Measurements from ENCODE around the gene ATXN1.

ATXN1 gene

GRCh38 chr6:16555550-16555949 lies 205.7 kb downstream of the ATXN1 start:
- no peak overlapping the region for H3K27ac ChIP-seq
- no peaks in the 10 kb centered on the region for H3K4me1 ChIP-seq (ENCODE audit: low read depth, poor library complexity, severe bottlenecking)
- H3K4me3 ChIP-seq (IDR thresholded peaks at IDR 0.05; ENCODE audit: insufficient read depth, low read depth, low read length) = no peak overlapping the region
- H3K36me3 ChIP-seq (ENCODE audit: insufficient read depth) = no peaks in the 10 kb centered on the region
- no peak overlapping the region for H3K9ac ChIP-seq
- H4K20me1 ChIP-seq (ENCODE audit: insufficient read depth) = no peaks in the 10 kb centered on the region
- H2AFZ ChIP-seq (ENCODE audit: low read depth) = no peak overlapping the region
- no peaks in the 10 kb centered on the region for H3K27me3 ChIP-seq (ENCODE audit: insufficient read depth, low read depth)
- H3K4me2 ChIP-seq = no peak overlapping the region
- H3K79me2 ChIP-seq (ENCODE audit: insufficient read depth, low read depth) = no peaks in the 10 kb centered on the region
- TF ChIP-seq CTCF (conservative IDR thresholded peaks at IDR 0.05; ENCODE audit: low read depth, low read length) = no peak

- no peak overlapping the region for H3K9ac ChIP-seq
- no peak for TF ChIP-seq CTCF (conservative IDR thresholded peaks at IDR 0.05; ENCODE audit: low read depth, low read length)
- H2AFZ ChIP-seq (ENCODE audit: low read depth) = no peak overlapping the region
- no peaks in the 10 kb centered on the region for H3K27me3 ChIP-seq (ENCODE audit: insufficient read depth, low read depth)
- H3K4me1 ChIP-seq (ENCODE audit: low read depth, poor library complexity, severe bottlenecking) = no peaks in the 10 kb centered on the region
- no peak overlapping the region for H3K4me2 ChIP-seq
- H3K4me3 ChIP-seq (IDR thresholded peaks at IDR 0.05; ENCODE audit: insufficient read depth, low read depth, low read length) = no peak overlapping the region
- no peaks in the 10 kb centered on the region for H3K36me3 ChIP-seq (ENCODE audit: insufficient read depth)
- no peak overlapping the region for H3K27ac ChIP-seq
- H3K79me2 ChIP-seq (ENCODE audit: insufficient read depth, low read depth) = no peaks in the 10 kb centered on the region
- H4K20me1 ChIP-seq (ENCODE audit: insufficient read depth) = no peaks in the 10 kb centered on the region
Observed at GRCh38 chr6:16553531-16553930, 207.7 kb downstream of the ATXN1 start.

- no peak overlapping the region for H3K9ac ChIP-seq
- H3K4me2 ChIP-seq = no peak overlapping the region
- no peak overlapping the region for H3K4me3 ChIP-seq (IDR thresholded peaks at IDR 0.05; ENCODE audit: insufficient read depth, low read depth, low read length)
- no peaks in the 10 kb centered on the region for H4K20me1 ChIP-seq (ENCODE audit: insufficient read depth)
- H3K79me2 ChIP-seq (ENCODE audit: insufficient read depth, low read depth) = no peaks in the 10 kb centered on the region
- no peaks in the 10 kb centered on the region for H3K36me3 ChIP-seq (ENCODE audit: insufficient read depth)
- no peak for TF ChIP-seq CTCF (conservative IDR thresholded peaks at IDR 0.05; ENCODE audit: low read depth, low read length)
- no peak overlapping the region for H2AFZ ChIP-seq (ENCODE audit: low read depth)
- no peaks in the 10 kb centered on the region for H3K27me3 ChIP-seq (ENCODE audit: insufficient read depth, low read depth)
- H3K27ac ChIP-seq = no peak overlapping the region
- no peaks in the 10 kb centered on the region for H3K4me1 ChIP-seq (ENCODE audit: low read depth, poor library complexity, severe bottlenecking)
Observed at GRCh38 chr6:16551466-16551865, 209.8 kb downstream of the ATXN1 start.

GRCh38 chr6:16548121-16548520 lies 213.1 kb downstream of the ATXN1 start:
- Histone ChIP-seq H3K4me3 (IDR thresholded peaks at IDR 0.05; ENCODE audit: insufficient read depth, low read depth, low read length) (no peak overlapping the region), H4K20me1 (ENCODE audit: insufficient read depth) (no peaks in the 10 kb centered on the region), H2AFZ (ENCODE audit: low read depth) (no peak overlapping the region), H3K27ac (no peak overlapping the region), H3K4me2 (no peak overlapping the region), H3K9ac (no peak overlapping the region), H3K36me3 (ENCODE audit: insufficient read depth) (no peaks in the 10 kb centered on the region), H3K79me2 (ENCODE audit: insufficient read depth, low read depth) (no peaks in the 10 kb centered on the region), H3K4me1 (ENCODE audit: low read depth, poor library complexity, severe bottlenecking) (no peaks in the 10 kb centered on the region), H3K27me3 (ENCODE audit: insufficient read depth, low read depth) (no peaks in the 10 kb centered on the region)
- no peak for TF ChIP-seq CTCF (conservative IDR thresholded peaks at IDR 0.05; ENCODE audit: low read depth, low read length)

DNA sequence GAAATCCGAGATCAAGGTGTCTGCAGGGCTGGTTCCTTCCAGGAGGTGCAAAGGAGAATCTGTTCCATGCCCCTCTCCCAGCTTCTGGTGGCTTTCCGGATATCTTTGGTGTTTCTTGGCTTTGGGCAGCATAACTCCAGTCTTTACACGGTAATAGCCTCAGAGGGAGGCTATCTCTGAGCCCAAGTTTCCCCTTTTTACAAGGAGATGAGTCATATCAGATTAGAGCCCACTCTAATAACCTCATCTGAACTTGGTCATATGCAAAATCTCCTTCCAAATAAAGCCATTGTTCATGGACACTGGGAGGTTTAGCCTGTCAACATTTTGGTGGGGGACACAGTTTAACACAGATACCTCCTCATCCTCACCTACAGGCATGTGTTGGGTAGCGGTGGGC lies 213.7 kb downstream of the ATXN1 start:
- Histone ChIP-seq H3K4me1 (ENCODE audit: low read depth, poor library complexity, severe bottlenecking) (no peaks in the 10 kb centered on the region), H3K79me2 (ENCODE audit: insufficient read depth, low read depth) (no peaks in the 10 kb centered on the region), H3K27me3 (ENCODE audit: insufficient read depth, low read depth) (no peaks in the 10 kb centered on the region), H3K4me2 (no peak overlapping the region), H4K20me1 (ENCODE audit: insufficient read depth) (no peaks in the 10 kb centered on the region), H2AFZ (ENCODE audit: low read depth) (no peak overlapping the region), H3K9ac (no peak overlapping the region), H3K27ac (no peak overlapping the region), H3K36me3 (ENCODE audit: insufficient read depth) (no peaks in the 10 kb centered on the region), H3K4me3 (IDR thresholded peaks at IDR 0.05; ENCODE audit: insufficient read depth, low read depth, low read length) (no peak overlapping the region)
- no peak for TF ChIP-seq CTCF (conservative IDR thresholded peaks at IDR 0.05; ENCODE audit: low read depth, low read length)

Data from KMS-11 (cell line).